Measurements from ENCODE around the gene ANKRD18A.

The ANKRD18A gene

DNA sequence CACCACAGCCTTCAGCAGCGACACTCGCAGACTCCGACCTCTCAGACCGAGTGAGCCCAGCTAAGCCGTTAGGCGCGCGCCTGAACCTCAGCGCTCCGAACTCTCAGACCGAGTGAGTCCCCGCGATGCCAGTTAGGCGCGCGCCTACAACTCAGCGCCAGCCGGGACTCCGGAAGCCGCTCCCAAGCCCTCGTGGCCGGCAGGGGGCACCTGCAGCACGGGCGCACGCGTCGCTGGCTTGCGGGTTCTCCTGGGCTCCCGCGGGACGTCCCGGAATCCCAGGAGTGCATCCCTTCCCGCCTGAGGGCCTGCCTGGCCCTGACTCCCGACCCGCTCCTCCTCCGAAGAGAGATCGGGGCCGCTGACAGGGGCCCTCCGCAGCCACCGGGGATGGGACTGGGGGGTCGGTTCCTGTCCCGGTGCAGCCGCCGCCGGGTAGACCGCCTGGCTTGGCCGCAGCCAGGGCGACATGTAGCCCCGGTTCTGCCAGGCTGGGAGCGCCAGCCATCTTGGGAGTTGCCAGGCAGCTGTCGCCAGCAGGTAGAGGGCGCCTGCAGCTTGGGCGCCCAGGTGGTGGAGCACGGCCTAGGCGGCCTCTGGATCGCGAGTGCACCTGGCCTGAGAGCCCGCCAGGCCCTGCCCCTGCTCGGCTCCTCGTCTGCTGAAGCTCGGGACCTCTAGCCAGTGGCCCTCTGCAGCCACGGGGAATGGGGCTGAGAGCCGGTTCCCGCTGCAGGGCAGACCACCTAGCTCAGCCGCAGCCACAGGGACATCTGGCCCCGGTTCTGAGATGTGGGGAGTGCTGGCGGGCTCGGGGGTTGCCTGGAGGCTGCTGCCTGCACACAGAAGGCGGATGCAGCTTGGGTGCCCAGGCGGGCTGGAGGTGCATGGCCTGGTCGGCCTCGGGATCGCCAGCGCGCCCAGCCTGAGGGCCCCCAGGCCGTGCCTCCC lies at the start of gene ANKRD18A:
TSS of gene ANKRD18A (minus strand) at position 114 of the 951 bp plus-strand sequence. CDS start 311 bp downstream, outside the sequence.
- Histone ChIP-seq H3K4me3 (ENCODE audit: low read length) (no peak within 1 kb of the TSS), H3K4me1 (ENCODE audit: control insufficient read depth, low read length) (peaks cover 2% of the 10 kb centered on the region), H3K9me3 (ENCODE audit: control insufficient read depth, insufficient read depth, low read length) (peaks cover 10% of the 10 kb centered on the region), H4K20me1 (ENCODE audit: control insufficient read depth, insufficient read depth, low read depth, low read length) (no peaks in the 10 kb centered on the region), H3F3A (ENCODE audit: control insufficient read depth, insufficient read depth) (no peaks in the 10 kb centered on the region), H3K79me2 (ENCODE audit: control insufficient read depth, low read length) (no peaks in the 10 kb centered on the region), H3K4me2 (ENCODE audit: low read length) (no peak within 1 kb of the TSS), H3K9me2 (replicated peaks; ENCODE audit: control insufficient read depth, low read length) (no peaks in the 10 kb centered on the region), H3K27ac (ENCODE audit: low read depth, low read length) (no peak within 1 kb of the TSS), H3K27me3 (ENCODE audit: control insufficient read depth, low read length) (no peaks in the 10 kb centered on the region), H3K36me3 (ENCODE audit: control insufficient read depth, low read length) (no peaks in the 10 kb centered on the region)
- TF ChIP-seq, protein P1, sequence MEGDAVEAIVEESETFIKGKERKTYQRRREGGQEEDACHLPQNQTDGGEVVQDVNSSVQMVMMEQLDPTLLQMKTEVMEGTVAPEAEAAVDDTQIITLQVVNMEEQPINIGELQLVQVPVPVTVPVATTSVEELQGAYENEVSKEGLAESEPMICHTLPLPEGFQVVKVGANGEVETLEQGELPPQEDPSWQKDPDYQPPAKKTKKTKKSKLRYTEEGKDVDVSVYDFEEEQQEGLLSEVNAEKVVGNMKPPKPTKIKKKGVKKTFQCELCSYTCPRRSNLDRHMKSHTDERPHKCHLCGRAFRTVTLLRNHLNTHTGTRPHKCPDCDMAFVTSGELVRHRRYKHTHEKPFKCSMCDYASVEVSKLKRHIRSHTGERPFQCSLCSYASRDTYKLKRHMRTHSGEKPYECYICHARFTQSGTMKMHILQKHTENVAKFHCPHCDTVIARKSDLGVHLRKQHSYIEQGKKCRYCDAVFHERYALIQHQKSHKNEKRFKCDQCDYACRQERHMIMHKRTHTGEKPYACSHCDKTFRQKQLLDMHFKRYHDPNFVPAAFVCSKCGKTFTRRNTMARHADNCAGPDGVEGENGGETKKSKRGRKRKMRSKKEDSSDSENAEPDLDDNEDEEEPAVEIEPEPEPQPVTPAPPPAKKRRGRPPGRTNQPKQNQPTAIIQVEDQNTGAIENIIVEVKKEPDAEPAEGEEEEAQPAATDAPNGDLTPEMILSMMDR (IDR thresholded peaks at IDR 0.05; ENCODE audit: low read depth, low read length, poor library complexity, severe bottlenecking) = no peak
- no peak for TF ChIP-seq EZH2phosphoT487 (IDR thresholded peaks at IDR 0.05; ENCODE audit: borderline replicate concordance, low read length)

DNA sequence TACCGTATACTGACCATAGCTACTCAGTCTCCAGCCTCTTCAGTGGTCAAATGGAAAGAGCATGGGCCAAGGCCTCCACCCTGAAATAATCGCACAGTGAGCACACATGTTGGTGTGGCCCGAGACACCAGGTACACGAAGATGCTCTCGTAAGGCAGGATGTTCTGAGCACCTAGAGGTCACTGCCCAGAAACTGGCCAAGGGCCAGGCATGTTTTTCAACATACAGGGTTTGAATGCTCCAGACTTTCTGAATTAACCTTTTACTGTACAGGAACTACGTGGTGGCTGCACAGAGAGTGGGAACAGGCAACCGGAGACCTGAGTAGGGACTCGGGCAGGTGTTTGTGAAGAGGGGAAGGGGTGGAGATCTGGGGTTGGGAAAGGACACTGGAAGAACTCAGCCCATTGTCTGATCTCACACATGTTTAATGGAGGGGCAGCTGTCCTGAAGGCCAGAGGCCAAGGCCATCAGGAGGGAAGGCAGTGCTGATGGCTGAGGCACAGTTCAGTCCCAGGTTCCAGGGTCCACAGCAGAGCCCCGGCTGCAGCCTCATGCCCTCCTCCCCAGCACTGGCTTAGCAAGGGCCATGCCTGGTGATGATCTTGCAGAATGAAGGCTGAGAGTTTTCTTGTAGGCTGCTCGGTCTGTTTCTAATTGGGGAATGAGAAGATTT lies 48.5 kb upstream of the ANKRD18A start:
- no peaks in the 10 kb centered on the region for H3K9me2 ChIP-seq (replicated peaks; ENCODE audit: control insufficient read depth, low read length)
- H4K20me1 ChIP-seq (ENCODE audit: control insufficient read depth, insufficient read depth, low read depth, low read length) = no peaks in the 10 kb centered on the region
- H3K4me3 ChIP-seq (ENCODE audit: low read length) = no peak overlapping the region

DNA sequence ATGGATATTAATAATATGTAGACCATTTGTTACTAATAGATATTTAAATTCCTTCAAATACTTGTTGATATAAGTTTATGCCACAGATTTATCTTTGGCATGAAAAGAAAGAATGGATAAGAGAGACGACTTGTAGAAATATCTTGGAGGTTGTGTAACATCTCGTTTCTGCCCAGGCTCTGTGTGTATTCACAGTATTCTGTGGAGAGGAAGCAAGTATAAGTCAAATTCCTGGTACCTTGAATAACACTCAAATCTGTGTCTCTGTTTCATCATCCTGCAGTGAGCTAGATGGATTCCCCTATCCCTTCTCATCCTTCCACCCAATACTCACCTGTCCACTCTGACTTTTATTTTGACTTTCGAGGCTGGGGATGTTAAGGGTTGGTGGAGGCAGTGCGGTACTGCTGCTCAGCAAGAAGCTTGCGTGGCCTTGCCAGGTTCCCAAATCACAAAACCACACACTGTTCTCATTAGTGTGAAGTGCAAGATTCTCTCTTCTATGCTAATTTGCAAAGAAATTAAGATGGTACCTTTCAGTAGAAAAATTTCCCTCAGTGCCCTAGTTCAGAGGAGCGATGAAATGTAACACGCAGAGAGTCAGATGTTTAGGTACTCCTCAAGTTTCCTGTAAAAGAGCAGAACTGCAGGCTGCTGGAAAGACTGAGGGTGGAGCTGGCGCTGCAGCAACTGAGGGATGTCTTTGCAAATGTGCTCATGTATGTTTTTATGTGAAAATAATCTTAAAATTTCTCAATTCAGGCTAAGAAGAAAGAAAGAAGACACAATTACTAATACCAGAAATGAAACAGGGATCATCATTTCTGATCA lies 42.6 kb upstream of the ANKRD18A start:
- Histone ChIP-seq H3K79me2 (ENCODE audit: control insufficient read depth, low read length) (no peaks in the 10 kb centered on the region), H3K36me3 (ENCODE audit: control insufficient read depth, low read length) (no peaks in the 10 kb centered on the region), H3K9me2 (replicated peaks; ENCODE audit: control insufficient read depth, low read length) (no peaks in the 10 kb centered on the region), H3F3A (ENCODE audit: control insufficient read depth, insufficient read depth) (no peaks in the 10 kb centered on the region), H3K27ac (ENCODE audit: low read depth, low read length) (no peak overlapping the region), H3K4me3 (ENCODE audit: low read length) (no peak overlapping the region), H3K4me1 (ENCODE audit: control insufficient read depth, low read length) (no peaks in the 10 kb centered on the region), H3K9me3 (ENCODE audit: control insufficient read depth, insufficient read depth, low read length) (no peaks in the 10 kb centered on the region), H4K20me1 (ENCODE audit: control insufficient read depth, insufficient read depth, low read depth, low read length) (no peaks in the 10 kb centered on the region), H3K27me3 (ENCODE audit: control insufficient read depth, low read length) (no peaks in the 10 kb centered on the region), H3K4me2 (ENCODE audit: low read length) (no peak overlapping the region)
- TF ChIP-seq EZH2phosphoT487 (IDR thresholded peaks at IDR 0.05; ENCODE audit: borderline replicate concordance, low read length) = no peak
- TF ChIP-seq, protein P1 (IDR thresholded peaks at IDR 0.05; ENCODE audit: low read depth, low read length, poor library complexity, severe bottlenecking) = no peak

More for the DNA sequence above, 48.5 kb upstream of the ANKRD18A start:
- Histone ChIP-seq H3K79me2 (ENCODE audit: control insufficient read depth, low read length) (no peaks in the 10 kb centered on the region), H3K4me2 (ENCODE audit: low read length) (no peak overlapping the region), H3F3A (ENCODE audit: control insufficient read depth, insufficient read depth) (no peaks in the 10 kb centered on the region), H3K27me3 (ENCODE audit: control insufficient read depth, low read length) (no peaks in the 10 kb centered on the region), H3K27ac (ENCODE audit: low read depth, low read length) (no peak overlapping the region), H3K9me3 (ENCODE audit: control insufficient read depth, insufficient read depth, low read length) (no peaks in the 10 kb centered on the region), H3K36me3 (ENCODE audit: control insufficient read depth, low read length) (no peaks in the 10 kb centered on the region), H3K4me1 (ENCODE audit: control insufficient read depth, low read length) (no peaks in the 10 kb centered on the region)
- no peak for TF ChIP-seq EZH2phosphoT487 (IDR thresholded peaks at IDR 0.05; ENCODE audit: borderline replicate concordance, low read length)
- TF ChIP-seq, protein P1 (IDR thresholded peaks at IDR 0.05; ENCODE audit: low read depth, low read length, poor library complexity, severe bottlenecking) = no peak
